ENCODE results near the gene GDPD5. TPM values are rescaled to one million over a fixed set of nuclear protein-coding genes. Genes with fewer than 3 reads are reported as not detected.

GDPD5 gene
- total and polyA plus RNA-seq, 2 donors (not counting 3 experiments of a cell fraction or from before 2014, with no cell fraction given) = 60.2 to 79.2 TPM

- Histone ChIP-seq H3K27me3 (ENCODE audit: control insufficient read depth in 2 of 2, insufficient read depth in 2 of 2, low read length in 2 of 2) (no peaks in the 10 kb centered on the region), H3K9me1 (replicated peaks; ENCODE audit: control insufficient read depth, extremely low read depth, insufficient read depth, low read length) (no peaks in the 10 kb centered on the region), H3K4me3 (replicated peaks in 1 of 3; ENCODE audit: insufficient read depth in 1 of 3, low read depth in 1 of 3, low read length in 3 of 3) (no peak overlapping the region), H2AFZ (ENCODE audit: low read depth, low read length) (no peak overlapping the region), H3K79me2 (ENCODE audit: control insufficient read depth, insufficient read depth, low read length) (peaks cover 36% of the 10 kb centered on the region), H3K9ac (replicated peaks; ENCODE audit: extremely low read depth, insufficient read depth, low read length) (no peak overlapping the region), H3K27ac (ENCODE audit: insufficient read depth, low read depth, low read length) (no peak overlapping the region), H3K9me3 (replicated peaks; ENCODE audit: control insufficient read depth, insufficient read depth, low read length) (no peaks in the 10 kb centered on the region), H3K4me1 (ENCODE audit: control insufficient read depth, extremely low read depth, insufficient read depth, low read length) (peaks cover 31% of the 10 kb centered on the region), H4K20me1 (replicated peaks; ENCODE audit: control insufficient read depth, extremely low read depth, insufficient read depth, low read length) (no peaks in the 10 kb centered on the region), H3K36me3 (ENCODE audit: control insufficient read depth in 2 of 2, extremely low read depth in 1 of 2, insufficient read depth in 2 of 2, low read length in 2 of 2) (peaks cover 21 to 25% of the 10 kb centered on the region in 2 experiments), H3K4me2 (ENCODE audit: insufficient read depth, low read length) (no peak overlapping the region)
- CTCF ChIA-PET = interaction anchor here (0.6 to 3.7 kb wide), 7 partner anchors 9 to 133 kb away, joined by 3 to 49 read pairs (median 9); no protein-coding TSS in a partner anchor
- BruUV-seq (replicated peaks) = no TSS peak
- TF ChIP-seq GATA2 (IDR thresholded peaks at IDR 0.05; ENCODE audit: insufficient read depth, insufficient read length, low read depth, low read length) = no peak
- TF ChIP-seq POLR2A (IDR thresholded peaks at IDR 0.05; ENCODE audit: low read depth, low read length) = no peak
- TF ChIP-seq MYC (IDR thresholded peaks at IDR 0.05; ENCODE audit: low read depth, low read length) = no peak
- TF ChIP-seq, protein P1, sequence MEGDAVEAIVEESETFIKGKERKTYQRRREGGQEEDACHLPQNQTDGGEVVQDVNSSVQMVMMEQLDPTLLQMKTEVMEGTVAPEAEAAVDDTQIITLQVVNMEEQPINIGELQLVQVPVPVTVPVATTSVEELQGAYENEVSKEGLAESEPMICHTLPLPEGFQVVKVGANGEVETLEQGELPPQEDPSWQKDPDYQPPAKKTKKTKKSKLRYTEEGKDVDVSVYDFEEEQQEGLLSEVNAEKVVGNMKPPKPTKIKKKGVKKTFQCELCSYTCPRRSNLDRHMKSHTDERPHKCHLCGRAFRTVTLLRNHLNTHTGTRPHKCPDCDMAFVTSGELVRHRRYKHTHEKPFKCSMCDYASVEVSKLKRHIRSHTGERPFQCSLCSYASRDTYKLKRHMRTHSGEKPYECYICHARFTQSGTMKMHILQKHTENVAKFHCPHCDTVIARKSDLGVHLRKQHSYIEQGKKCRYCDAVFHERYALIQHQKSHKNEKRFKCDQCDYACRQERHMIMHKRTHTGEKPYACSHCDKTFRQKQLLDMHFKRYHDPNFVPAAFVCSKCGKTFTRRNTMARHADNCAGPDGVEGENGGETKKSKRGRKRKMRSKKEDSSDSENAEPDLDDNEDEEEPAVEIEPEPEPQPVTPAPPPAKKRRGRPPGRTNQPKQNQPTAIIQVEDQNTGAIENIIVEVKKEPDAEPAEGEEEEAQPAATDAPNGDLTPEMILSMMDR (IDR thresholded peaks at IDR 0.05; ENCODE audit: extremely low read depth in 1 of 2, insufficient read depth in 1 of 2, low read depth in 1 of 2, low read length in 2 of 2) = no peak
- TF ChIP-seq EZH2 (IDR thresholded peaks at IDR 0.05; ENCODE audit: borderline replicate concordance, low read depth, low read length, severe bottlenecking) = no peak
- TF ChIP-seq POLR2AphosphoS5 (IDR thresholded peaks at IDR 0.05; ENCODE audit: insufficient read depth, low read depth, low read length) = no peak
- no peak for TF ChIP-seq FOS (IDR thresholded peaks at IDR 0.05; ENCODE audit: borderline replicate concordance, insufficient read depth, low read length)
- TF ChIP-seq, protein P2, sequence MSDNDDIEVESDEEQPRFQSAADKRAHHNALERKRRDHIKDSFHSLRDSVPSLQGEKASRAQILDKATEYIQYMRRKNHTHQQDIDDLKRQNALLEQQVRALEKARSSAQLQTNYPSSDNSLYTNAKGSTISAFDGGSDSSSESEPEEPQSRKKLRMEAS (IDR thresholded peaks at IDR 0.05; ENCODE audit: insufficient read depth, insufficient read length) = no peak
- no peak for TF ChIP-seq JUN (IDR thresholded peaks at IDR 0.05; ENCODE audit: borderline replicate concordance, insufficient read depth, insufficient read length, low read depth)
- POLR2A ChIA-PET = interaction anchor here (1.1 kb wide), 1 partner anchor 10 kb away, joined by 3 read pairs; no protein-coding TSS in a partner anchor
- no peak for FAIRE-seq
- dilution Hi-C loops (cut with MboI; ENCODE audit: extremely low pct_ligation_motif_present, low sequenced_read_pairs) (no loop called here), intact Hi-C loops (cut with micrococcal nuclease) (loop anchor here (1.0 kb wide), 2 partner anchors 36 to 123 kb away; no protein-coding TSS in a partner anchor)
- no peak for DNase-seq (ENCODE audit: low read depth, low spot score)
Measured at GRCh38 chr11:75408957-75409219, 116.9 kb downstream of the GDPD5 start.

Measured in endothelial cell of umbilical vein (primary cell).